PC-3 (cell line): Measurements from ENCODE around the gene FGD3. TPM values are rescaled to one million over a fixed set of nuclear protein-coding genes. Genes with fewer than 3 reads are reported as not detected.

Experiments
- ATAC-seq: fragments of 200-7000 bp; cut with Tn5 transposase; 2 replicates; pipeline ENCODE4 v1.9.1; 2020; ENCODE audit warnings: mild to moderate bottlenecking, moderate library complexity
- BruUV-seq: library from RNA; stranded (reverse); fragments of 400-500 nt; replicated peaks from 2 replicates; lab custom pipeline; 2021; lab: Mats Ljungman, UMichigan
- CTCF ChIA-PET: fragments of 300-600 bp; sonication (Branson Sonifier 250); formaldehyde crosslinking; loops from one replicate; lab custom pipeline; 2022; ENCODE audit warnings: antibody characterized with exemption; lab: Charles Lee
- POLR2A ChIA-PET: fragments of 300-600 bp; sonication (Branson Sonifier 250); formaldehyde crosslinking; loops from one replicate; lab custom pipeline; 2022; ENCODE audit warnings: antibody characterized with exemption; ENCODE audit not compliant: unreplicated experiment; lab: Charles Lee
- DNase-seq: peaks from one replicate; pipeline ENCODE4 v3.0.0-alpha.2; 2015
- H2AFZ ChIP-seq: fragments of 300-600 bp; sonication (generic); 2 replicates; pipeline ENCODE4 v1.6.0; 2016; ENCODE audit warnings: antibody characterized with exemption, low read length
- H3F3A ChIP-seq: fragments of 300-600 bp; sonication (generic); one replicate; pipeline ENCODE4 v1.6.0; 2017; ENCODE audit warnings: antibody characterized with exemption, low read length, control low read depth, mild to moderate bottlenecking; ENCODE audit not compliant: unreplicated experiment
- H3K27ac ChIP-seq: fragments of 300-600 bp; sonication (generic); 2 replicates; pipeline ENCODE4 v1.5.1; 2016; ENCODE audit warnings: mild to moderate bottlenecking, low read length
- H3K27me3 ChIP-seq: fragments of 300-600 bp; sonication (generic); 2 replicates; pipeline ENCODE4 v1.6.1; 2016; ENCODE audit warnings: low read length, mixed read lengths
- H3K36me3 ChIP-seq: fragments of 300-600 bp; sonication (generic); 2 replicates; pipeline ENCODE4 v1.6.1; 2016; ENCODE audit warnings: low read depth, mixed run types, low read length, mixed read lengths
- H3K4me1 ChIP-seq: fragments of 300-600 bp; sonication (generic); 2 replicates; pipeline ENCODE4 v1.5.1; 2016; ENCODE audit warnings: low read length; ENCODE audit not compliant: insufficient read depth
- H3K4me2 ChIP-seq: fragments of 300-600 bp; sonication (generic); 2 replicates; pipeline ENCODE4 v1.6.0; 2016; ENCODE audit warnings: low read length
- H3K4me3 ChIP-seq: fragments of 300-600 bp; sonication (generic); 2 replicates; pipeline ENCODE4 v1.5.1; 2016; ENCODE audit warnings: mild to moderate bottlenecking, low read length, mixed read lengths
- H3K79me2 ChIP-seq: fragments of 300-600 bp; sonication (generic); 2 replicates; pipeline ENCODE4 v1.6.1; 2017; ENCODE audit warnings: low read length, mixed read lengths
- H3K9ac ChIP-seq: fragments of 300-600 bp; sonication (generic); 2 replicates; pipeline ENCODE4 v1.6.0; 2016; ENCODE audit warnings: mild to moderate bottlenecking, low read length
- H3K9me2 ChIP-seq: fragments of 300-600 bp; sonication (generic); replicated peaks from 2 replicates; pipeline ENCODE4 v1.6.1; 2016; ENCODE audit warnings: mixed run types, low read length, mixed read lengths
- H3K9me3 ChIP-seq: fragments of 300-600 bp; sonication (generic); 2 replicates; pipeline ENCODE4 v1.6.1; 2016; ENCODE audit warnings: low read length, mixed read lengths
- H4K20me1 ChIP-seq: fragments of 300-600 bp; sonication (generic); 2 replicates; pipeline ENCODE4 v1.6.1; 2016; ENCODE audit warnings: low read length, mixed read lengths
- CTCF ChIP-seq: fragments of 300-600 bp; sonication (generic); conservative IDR thresholded peaks from 2 replicates; pipeline ENCODE4 v1.5.1; 2017; ENCODE audit warnings: antibody characterized with exemption, low read depth, mild to moderate bottlenecking, low read length
- EZH2 ChIP-seq: fragments of 300-600 bp; sonication (generic); IDR thresholded peaks from one replicate; pipeline ENCODE4 v1.6.1; 2017; ENCODE audit warnings: antibody characterized with exemption, mild to moderate bottlenecking, low read length; ENCODE audit not compliant: unreplicated experiment
- EZH2phosphoT487 ChIP-seq: fragments of 300-600 bp; sonication (generic); IDR thresholded peaks from 2 replicates; pipeline ENCODE4 v1.6.1; 2018; ENCODE audit warnings: mild to moderate bottlenecking, antibody characterized with exemption, low read length, borderline replicate concordance
- intact Hi-C: fragments of 100-400 bp; cut with micrococcal nuclease; formaldehyde crosslinking; loops from 2 replicates; pipeline ENCODE4 v1.9.0; 2023
- total RNA-seq: library from RNA; depleted of rRNA; stranded (reverse); fragments of >200 nt; gene quantifications from 2 replicates; pipeline ENCODE4 v1.2.3, GENCODE V29; 2014

FGD3 gene
- total RNA-seq, 1 experiment from 2014 or later, result 5.4 TPM

GRCh38 chr9:92976431-92976830, 29.1 kb downstream of the FGD3 start:
- no peak for TF ChIP-seq EZH2phosphoT487
- no peaks in the 10 kb centered on the region for H4K20me1 ChIP-seq
- ChIA-PET CTCF (no interaction called here), POLR2A (no interaction called here)
- peaks cover 40% of the 10 kb centered on the region for H3K4me1 ChIP-seq
- no peaks in the 10 kb centered on the region for H3K36me3 ChIP-seq
- no peak overlapping the region for H2AFZ ChIP-seq
- no peaks in the 10 kb centered on the region for H3K27me3 ChIP-seq
- no peak overlapping the region for H3K4me2 ChIP-seq
- BruUV-seq, result no TSS peak
- peaks cover 4% of the 10 kb centered on the region for H3F3A ChIP-seq
- no peaks in the 10 kb centered on the region for H3K79me2 ChIP-seq
- peaks cover 1% of the 10 kb centered on the region; the same call in 1 of the 2 replicates for H3K9me3 ChIP-seq
- H3K4me3 ChIP-seq, result no peak overlapping the region
- H3K9ac ChIP-seq, result no peak overlapping the region
- intact Hi-C loops, result no loop called here
- no peak overlapping the region for H3K27ac ChIP-seq
- ATAC-seq (no peak), DNase-seq (no peak)
- H3K9me2 ChIP-seq, result no peaks in the 10 kb centered on the region

GRCh38 chr9:92977279-92977678, 30.0 kb downstream of the FGD3 start:
- intact Hi-C loops, result no loop called here
- POLR2A ChIA-PET, result no interaction called here
- Histone ChIP-seq H3K9ac (no peak overlapping the region), H3F3A (peaks cover 4% of the 10 kb centered on the region), H3K4me1 (peaks cover 40% of the 10 kb centered on the region), H3K4me2 (no peak overlapping the region), H3K27me3 (no peaks in the 10 kb centered on the region), H3K4me3 (no peak overlapping the region), H3K9me2 (no peaks in the 10 kb centered on the region), H3K79me2 (no peaks in the 10 kb centered on the region), H3K36me3 (peaks cover 5% of the 10 kb centered on the region; the same call in 1 of the 2 replicates), H2AFZ (no peak overlapping the region), H3K27ac (no peak overlapping the region), H3K9me3 (peaks cover 9% of the 10 kb centered on the region), H4K20me1 (no peaks in the 10 kb centered on the region)
- no TSS peak for BruUV-seq
- no peak for DNase-seq
- no peak for ATAC-seq
- CTCF ChIA-PET, result no interaction called here
- no peak for TF ChIP-seq CTCF

GRCh38 chr9:92978345-92978875, 31.1 kb downstream of the FGD3 start:
- Histone ChIP-seq H3K4me1 (peaks cover 39% of the 10 kb centered on the region), H2AFZ (no peak overlapping the region), H3K9me2 (no peaks in the 10 kb centered on the region), H3K27ac (no peak overlapping the region), H3K9me3 (peaks cover 9% of the 10 kb centered on the region), H3K79me2 (no peaks in the 10 kb centered on the region), H4K20me1 (no peaks in the 10 kb centered on the region), H3F3A (peaks cover 4% of the 10 kb centered on the region), H3K4me3 (no peak overlapping the region), H3K27me3 (no peaks in the 10 kb centered on the region), H3K36me3 (peaks cover 5% of the 10 kb centered on the region; the same call in 1 of the 2 replicates), H3K4me2 (no peak overlapping the region), H3K9ac (no peak overlapping the region)
- CTCF ChIA-PET, result no interaction called here
- intact Hi-C loops, result no loop called here
- no peak for TF ChIP-seq CTCF
- no peak for TF ChIP-seq EZH2
- TF ChIP-seq EZH2phosphoT487, result no peak
- POLR2A ChIA-PET, result no interaction called here
- no TSS peak for BruUV-seq
- no peak for ATAC-seq
- no peak for DNase-seq
